B cell (primary cell): ENCODE results near the gene CEP128.

Experiments
- EZH2 ChIP-seq: IDR thresholded peaks from 2 replicates; pipeline ENCODE4 v1.6.1; 2012; ENCODE audit warnings: borderline replicate concordance, low read depth, mild to moderate bottlenecking, moderate library complexity, low read length; ENCODE audit not compliant: insufficient read depth, poor library complexity, severe bottlenecking
- TF ChIP-seq, protein P1 (sequence below): fragments of 200-600 bp; IDR thresholded peaks from one replicate; pipeline ENCODE4 v1.8.0; 2022; ENCODE audit warnings: antibody characterized with exemption, mild to moderate bottlenecking

GRCh38 chr14:80496090-80496489 lies 445.4 kb downstream of the CEP128 start:
- TF ChIP-seq, protein P1, sequence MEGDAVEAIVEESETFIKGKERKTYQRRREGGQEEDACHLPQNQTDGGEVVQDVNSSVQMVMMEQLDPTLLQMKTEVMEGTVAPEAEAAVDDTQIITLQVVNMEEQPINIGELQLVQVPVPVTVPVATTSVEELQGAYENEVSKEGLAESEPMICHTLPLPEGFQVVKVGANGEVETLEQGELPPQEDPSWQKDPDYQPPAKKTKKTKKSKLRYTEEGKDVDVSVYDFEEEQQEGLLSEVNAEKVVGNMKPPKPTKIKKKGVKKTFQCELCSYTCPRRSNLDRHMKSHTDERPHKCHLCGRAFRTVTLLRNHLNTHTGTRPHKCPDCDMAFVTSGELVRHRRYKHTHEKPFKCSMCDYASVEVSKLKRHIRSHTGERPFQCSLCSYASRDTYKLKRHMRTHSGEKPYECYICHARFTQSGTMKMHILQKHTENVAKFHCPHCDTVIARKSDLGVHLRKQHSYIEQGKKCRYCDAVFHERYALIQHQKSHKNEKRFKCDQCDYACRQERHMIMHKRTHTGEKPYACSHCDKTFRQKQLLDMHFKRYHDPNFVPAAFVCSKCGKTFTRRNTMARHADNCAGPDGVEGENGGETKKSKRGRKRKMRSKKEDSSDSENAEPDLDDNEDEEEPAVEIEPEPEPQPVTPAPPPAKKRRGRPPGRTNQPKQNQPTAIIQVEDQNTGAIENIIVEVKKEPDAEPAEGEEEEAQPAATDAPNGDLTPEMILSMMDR: no peak
- TF ChIP-seq EZH2: no peak
